ENCODE measurements around the gene TUBGCP6. TPM values are rescaled to one million over a fixed set of nuclear protein-coding genes. Genes with fewer than 3 reads are reported as not detected.
A peak's percentile ranks its signal among the peaks of the same experiment; 100 is the strongest.

Gene TUBGCP6
- total and polyA plus RNA-seq, 10 of the 15 experiments (the other 5 are each of a cell fraction or from before 2014, with no cell fraction given): 0.74 to 41.4 (median 19.4) TPM

- no peak; the same call in 1 of the 2 replicates for TF ChIP-seq YY1 (IDR thresholded peaks at IDR 0.05; ENCODE audit: low read depth, low read length)
- no peak for TF ChIP-seq EGR1 (IDR thresholded peaks at IDR 0.05; ENCODE audit: borderline replicate concordance in 1 of 2, low read depth in 2 of 2, low read length in 2 of 2)
- TF ChIP-seq MYB (IDR thresholded peaks at IDR 0.05; ENCODE audit: borderline replicate concordance, low read depth, low read length): no peak
- TF ChIP-seq IRF5 (IDR thresholded peaks at IDR 0.05; ENCODE audit: borderline replicate concordance): no peak
- TF ChIP-seq ZBTB33 (IDR thresholded peaks at IDR 0.05): no peak
- TF ChIP-seq ZNF592 (IDR thresholded peaks at IDR 0.05): no peak
- TF ChIP-seq, protein P1, sequence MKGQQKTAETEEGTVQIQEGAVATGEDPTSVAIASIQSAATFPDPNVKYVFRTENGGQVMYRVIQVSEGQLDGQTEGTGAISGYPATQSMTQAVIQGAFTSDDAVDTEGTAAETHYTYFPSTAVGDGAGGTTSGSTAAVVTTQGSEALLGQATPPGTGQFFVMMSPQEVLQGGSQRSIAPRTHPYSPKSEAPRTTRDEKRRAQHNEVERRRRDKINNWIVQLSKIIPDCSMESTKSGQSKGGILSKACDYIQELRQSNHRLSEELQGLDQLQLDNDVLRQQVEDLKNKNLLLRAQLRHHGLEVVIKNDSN (IDR thresholded peaks at IDR 0.05; ENCODE audit: borderline replicate concordance, extremely low read length, insufficient read depth, low read depth, low read length): no peak
- no peak for TF ChIP-seq CREB1 (IDR thresholded peaks at IDR 0.05; ENCODE audit: low read depth)
- TF ChIP-seq RELB (IDR thresholded peaks at IDR 0.05; ENCODE audit: low read depth): peak; percentile 64; the same call in 1 of the 2 replicates
- TF ChIP-seq RCOR1 (conservative IDR thresholded peaks at IDR 0.05; ENCODE audit: low read depth, low read length): no peak
- peak; percentile 31; the same call in 1 of the 2 replicates for TF ChIP-seq PAX5 (IDR thresholded peaks at IDR 0.05; ENCODE audit: borderline replicate concordance, low read depth, low read length)
- TF ChIP-seq SIX5 (IDR thresholded peaks at IDR 0.05; ENCODE audit: low read depth, low read length, severe bottlenecking): no peak
- no peak for TF ChIP-seq ZBED1 (IDR thresholded peaks at IDR 0.05; ENCODE audit: borderline replicate concordance)
- peak; percentile 70; the same call in 1 of the 2 replicates for TF ChIP-seq NFYB (IDR thresholded peaks at IDR 0.05; ENCODE audit: insufficient read depth, low read depth, low read length)
- TF ChIP-seq ZSCAN29 (IDR thresholded peaks at IDR 0.05): no peak
- peak; percentile 50; the same call in 1 of the 2 replicates for TF ChIP-seq SPI1 (IDR thresholded peaks at IDR 0.05; ENCODE audit: borderline replicate concordance, insufficient read depth, low read depth, low read length)
- TF ChIP-seq NR2C2 (IDR thresholded peaks at IDR 0.05; ENCODE audit: borderline replicate concordance, control insufficient read depth, insufficient read length, low read depth): no peak
- peak; percentile 90 for TF ChIP-seq CBFB (IDR thresholded peaks at IDR 0.05; ENCODE audit: low read depth)
- TF ChIP-seq NRF1 (conservative IDR thresholded peaks at IDR 0.05; ENCODE audit: low read depth, low read length): no peak
Measured at GRCh38 chr22:50190182-50190940, 54.5 kb downstream of the TUBGCP6 start (continued).
